Measurements from ENCODE around the gene CETN3.
"Not testable (repeated sequence)": the region's sequence is repeated elsewhere in the genome, so short reads cannot be mapped to it uniquely, and the experiment has no call there.

Gene CETN3

GRCh38 chr5:90398726-90399125 lies 10.8 kb downstream of the CETN3 start:
- no peaks in the 10 kb centered on the region for H3K4me1 Mint-ChIP-seq
- DNase-seq, result no peak
- no peak overlapping the region for H3K4me3 Mint-ChIP-seq
- no peaks in the 10 kb centered on the region for H3K27me3 Mint-ChIP-seq
- no peak overlapping the region for H3K27ac Mint-ChIP-seq
- ATAC-seq, result no peak
- H3K36me3 Mint-ChIP-seq (ENCODE audit: low read depth), result peaks cover 14% of the 10 kb centered on the region
- H3K9me3 Mint-ChIP-seq, result no peaks in the 10 kb centered on the region

- Mint-ChIP-seq H3K9me3 (no peaks in the 10 kb centered on the region), H3K27me3 (no peaks in the 10 kb centered on the region), H3K4me1 (peaks cover 7% of the 10 kb centered on the region), H3K36me3 (ENCODE audit: low read depth) (peaks cover 22% of the 10 kb centered on the region), H3K27ac (no peak overlapping the region), H3K4me3 (no peak overlapping the region)
- ATAC-seq (no peak), DNase-seq (no peak)
These were observed 14.6 kb downstream of the CETN3 start for GRCh38 chr5:90395005-90395404.

- Mint-ChIP-seq H3K27ac (no peak overlapping the region), H3K36me3 (ENCODE audit: low read depth) (peaks cover 13% of the 10 kb centered on the region), H3K9me3 (no peaks in the 10 kb centered on the region), H3K4me3 (no peak overlapping the region), H3K4me1 (peaks cover 11% of the 10 kb centered on the region), H3K27me3 (no peaks in the 10 kb centered on the region)
- DNase-seq (no peak), ATAC-seq (no peak)
These were observed 18.6 kb downstream of the CETN3 start for GRCh38 chr5:90390928-90391327.

- Mint-ChIP-seq H3K36me3 (ENCODE audit: low read depth) (peaks cover 13% of the 10 kb centered on the region), H3K27ac (no peak overlapping the region), H3K9me3 (no peaks in the 10 kb centered on the region), H3K4me1 (peaks cover 11% of the 10 kb centered on the region), H3K27me3 (no peaks in the 10 kb centered on the region), H3K4me3 (no peak overlapping the region)
- no peak for ATAC-seq
- DNase-seq, result no peak
These were observed 19.2 kb downstream of the CETN3 start for GRCh38 chr5:90390326-90390725.

- no peak overlapping the region for H3K4me3 Mint-ChIP-seq
- DNase-seq (no peak), ATAC-seq (no peak)
- H3K27me3 Mint-ChIP-seq, result peaks cover 5% of the 10 kb centered on the region
- peaks cover 4% of the 10 kb centered on the region for H3K36me3 Mint-ChIP-seq (ENCODE audit: low read depth)
- H3K27ac Mint-ChIP-seq, result no peak overlapping the region
- no peaks in the 10 kb centered on the region for H3K9me3 Mint-ChIP-seq
- peaks cover 11% of the 10 kb centered on the region for H3K4me1 Mint-ChIP-seq
These were observed 22.0 kb downstream of the CETN3 start for GRCh38 chr5:90387508-90387907.

GRCh38 chr5:90386099-90386710 lies 23.4 kb downstream of the CETN3 start:
- H3K27me3 Mint-ChIP-seq, result peaks cover 5% of the 10 kb centered on the region
- DNase-seq, result no peak

GRCh38 chr5:90384389-90384788 lies 25.2 kb downstream of the CETN3 start:
- Mint-ChIP-seq H3K4me3 (no peak overlapping the region), H3K4me1 (no peaks in the 10 kb centered on the region), H3K36me3 (ENCODE audit: low read depth) (no peaks in the 10 kb centered on the region), H3K27me3 (peaks cover 5% of the 10 kb centered on the region), H3K27ac (no peak overlapping the region), H3K9me3 (no peaks in the 10 kb centered on the region)
- ATAC-seq (no peak), DNase-seq (no peak)

More at GRCh38 chr5:90386099-90386710, 23.4 kb downstream of the CETN3 start:
- ATAC-seq, result no peak
- Mint-ChIP-seq H3K4me1 (peaks cover 11% of the 10 kb centered on the region), H3K4me3 (no peak overlapping the region), H3K36me3 (ENCODE audit: low read depth) (no peaks in the 10 kb centered on the region), H3K9me3 (no peaks in the 10 kb centered on the region), H3K27ac (no peak overlapping the region)

- Mint-ChIP-seq H3K27ac (no peak overlapping the region), H3K36me3 (ENCODE audit: low read depth) (no peaks in the 10 kb centered on the region), H3K4me3 (no peak overlapping the region), H3K27me3 (peaks cover 5% of the 10 kb centered on the region), H3K9me3 (no peaks in the 10 kb centered on the region), H3K4me1 (no peaks in the 10 kb centered on the region)
- ATAC-seq, result no peak
- DNase-seq, result no peak
These were observed 25.7 kb downstream of the CETN3 start for GRCh38 chr5:90383903-90384302.

GRCh38 chr5:90381213-90381929 lies 28.2 kb downstream of the CETN3 start:
- peaks cover 5% of the 10 kb centered on the region for H3K27me3 Mint-ChIP-seq
- no peak overlapping the region for H3K27ac Mint-ChIP-seq
- no peaks in the 10 kb centered on the region for H3K4me1 Mint-ChIP-seq
- no peaks in the 10 kb centered on the region for H3K36me3 Mint-ChIP-seq (ENCODE audit: low read depth)
- ATAC-seq (no peak), DNase-seq (no peak)
- no peak overlapping the region for H3K4me3 Mint-ChIP-seq
- no peaks in the 10 kb centered on the region for H3K9me3 Mint-ChIP-seq

GRCh38 chr5:90379652-90380051 lies 29.9 kb downstream of the CETN3 start:
- Mint-ChIP-seq H3K36me3 (ENCODE audit: low read depth) (no peaks in the 10 kb centered on the region), H3K4me3 (no peak overlapping the region), H3K27me3 (peaks cover 8% of the 10 kb centered on the region), H3K27ac (no peak overlapping the region), H3K4me1 (no peaks in the 10 kb centered on the region), H3K9me3 (peaks cover 4% of the 10 kb centered on the region)
- ATAC-seq, result no peak
- DNase-seq, result no peak

GRCh38 chr5:90378752-90379151 lies 30.8 kb downstream of the CETN3 start:
- peaks cover 4% of the 10 kb centered on the region for H3K9me3 Mint-ChIP-seq
- DNase-seq (no peak), ATAC-seq (no peak)
- H3K36me3 Mint-ChIP-seq (ENCODE audit: low read depth), result no peaks in the 10 kb centered on the region
- no peak overlapping the region for H3K4me3 Mint-ChIP-seq
- H3K27me3 Mint-ChIP-seq, result peaks cover 9% of the 10 kb centered on the region
- H3K4me1 Mint-ChIP-seq, result no peaks in the 10 kb centered on the region
- H3K27ac Mint-ChIP-seq, result no peak overlapping the region

GRCh38 chr5:90371269-90371668 lies 38.3 kb downstream of the CETN3 start:
- H3K27ac Mint-ChIP-seq; DNase-seq; H3K4me1 Mint-ChIP-seq; H3K36me3 Mint-ChIP-seq (ENCODE audit: low read depth); ATAC-seq; H3K4me3 Mint-ChIP-seq: not testable (repeated sequence)
- H3K27me3 Mint-ChIP-seq, result peaks cover 20% of the 10 kb centered on the region
- peaks cover 24% of the 10 kb centered on the region for H3K9me3 Mint-ChIP-seq

GRCh38 chr5:90368454-90369246 lies 40.9 kb downstream of the CETN3 start:
- Mint-ChIP-seq H3K4me1 (no peaks in the 10 kb centered on the region), H3K27ac (no peak overlapping the region), H3K9me3 (peaks cover 20% of the 10 kb centered on the region), H3K27me3 (peaks cover 15% of the 10 kb centered on the region), H3K4me3 (no peak overlapping the region), H3K36me3 (ENCODE audit: low read depth) (peaks cover 2% of the 10 kb centered on the region)
- no peak for ATAC-seq
- no peak for DNase-seq

GRCh38 chr5:90367879-90368278 lies 41.7 kb downstream of the CETN3 start:
- ATAC-seq, result no peak
- Mint-ChIP-seq H3K27ac (no peak overlapping the region), H3K9me3 (peaks cover 20% of the 10 kb centered on the region), H3K4me1 (no peaks in the 10 kb centered on the region), H3K4me3 (no peak overlapping the region), H3K36me3 (ENCODE audit: low read depth) (peaks cover 2% of the 10 kb centered on the region), H3K27me3 (peaks cover 17% of the 10 kb centered on the region)
- no peak for DNase-seq

GRCh38 chr5:90366948-90367347 lies 42.6 kb downstream of the CETN3 start:
- H3K4me1 Mint-ChIP-seq, result no peaks in the 10 kb centered on the region
- peaks cover 18% of the 10 kb centered on the region for H3K9me3 Mint-ChIP-seq
- peaks cover 19% of the 10 kb centered on the region for H3K27me3 Mint-ChIP-seq
- DNase-seq (no peak), ATAC-seq (no peak)
- no peak overlapping the region for H3K4me3 Mint-ChIP-seq
- H3K36me3 Mint-ChIP-seq (ENCODE audit: low read depth), result peaks cover 1% of the 10 kb centered on the region
- H3K27ac Mint-ChIP-seq, result no peak overlapping the region
